Heart left ventricle (tissue), 13 donors: ENCODE results near the gene COPS7B.

Experiments used
- POLR2A ChIP-seq, 2 donors: fragments of 450-650 bp; IDR thresholded peaks; one replicate each; pipeline ENCODE4 v1.6.1; 2017; ENCODE audit warnings: antibody characterized with exemption in 2 of 2, mild to moderate bottlenecking in 2 of 2, moderate library complexity in 2 of 2
- TF ChIP-seq, protein P1 (sequence below), 12 donors: fragments of 200-600 bp; sonication (generic) in 4 of 12; IDR thresholded peaks; one replicate each; pipeline versions ENCODE4 v1.5.0 to v1.8.0; 2018 to 2022; ENCODE audit warnings: antibody characterized with exemption in 12 of 12, mild to moderate bottlenecking in 5 of 12
- donor health status: ischemic (EF 13 %, LVEDD 7.1; RV severe dilation, severe dysfunction).
- donor health status: DM: no; HTN: yes; CAD: no.
- donor health status: DM: no; HTN: no; CAD: no.
- donor health status: ischemic (EF 25% LVEDD 6.9; RV normal size, moderate dysfunction).
- donor health status: ischemic (EF 25% LVEDD 5.7; RV mildly dilated, moderate dysfunction).
- donor health status: ischemic (EF 35%, LVEDD 5.7; RV mildly dilated, moderate dysfunction).
- donor health status: nonischemic (EF 11% LVEDD 7.7; RV severe dilation, severe dysfunction).
- donor health status: DM: yes; HTN: yes; CAD: no.
- donor health status: PGD.
- donor health status: ischemic (EF 29% LVEDD 5.4; RV normal size, mild dysfunction).
- donor health status: nonischemic (EF 23%, LVEDD 6.1; RV moderate dilation, normal function).

DNA sequence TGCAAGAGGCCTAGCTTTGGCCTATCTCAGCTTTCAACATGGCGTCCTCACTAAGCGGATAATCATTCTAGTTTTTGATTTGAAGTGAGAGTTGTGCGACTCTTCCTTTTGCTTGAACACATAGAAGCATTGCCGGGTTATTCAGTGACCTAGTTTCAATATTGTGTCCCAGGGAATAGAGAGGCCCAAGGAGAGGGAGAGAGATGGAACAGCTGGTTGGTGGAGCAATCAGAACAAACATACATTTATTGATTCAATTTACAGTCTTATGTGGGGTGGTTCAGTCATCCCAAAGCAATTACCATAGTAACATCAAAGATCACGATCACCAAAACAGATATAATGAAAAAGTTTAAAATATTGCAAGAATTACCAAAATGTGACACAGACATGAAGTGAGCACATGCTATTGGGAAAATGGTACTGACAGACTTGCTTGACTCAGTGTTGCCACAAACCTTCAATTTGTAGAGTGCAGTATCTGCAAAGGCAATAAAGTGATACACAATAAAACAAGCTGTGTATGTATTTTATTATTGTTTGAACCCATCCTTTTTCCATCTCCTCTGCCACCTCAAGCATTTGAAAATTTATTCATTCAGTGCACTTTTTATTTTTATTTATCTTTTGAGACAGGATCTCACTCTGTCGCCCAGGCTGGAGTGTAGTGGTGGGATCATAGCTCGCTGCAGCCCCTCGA, 30.2 kb downstream of the COPS7B start:
- TF ChIP-seq, protein P1, sequence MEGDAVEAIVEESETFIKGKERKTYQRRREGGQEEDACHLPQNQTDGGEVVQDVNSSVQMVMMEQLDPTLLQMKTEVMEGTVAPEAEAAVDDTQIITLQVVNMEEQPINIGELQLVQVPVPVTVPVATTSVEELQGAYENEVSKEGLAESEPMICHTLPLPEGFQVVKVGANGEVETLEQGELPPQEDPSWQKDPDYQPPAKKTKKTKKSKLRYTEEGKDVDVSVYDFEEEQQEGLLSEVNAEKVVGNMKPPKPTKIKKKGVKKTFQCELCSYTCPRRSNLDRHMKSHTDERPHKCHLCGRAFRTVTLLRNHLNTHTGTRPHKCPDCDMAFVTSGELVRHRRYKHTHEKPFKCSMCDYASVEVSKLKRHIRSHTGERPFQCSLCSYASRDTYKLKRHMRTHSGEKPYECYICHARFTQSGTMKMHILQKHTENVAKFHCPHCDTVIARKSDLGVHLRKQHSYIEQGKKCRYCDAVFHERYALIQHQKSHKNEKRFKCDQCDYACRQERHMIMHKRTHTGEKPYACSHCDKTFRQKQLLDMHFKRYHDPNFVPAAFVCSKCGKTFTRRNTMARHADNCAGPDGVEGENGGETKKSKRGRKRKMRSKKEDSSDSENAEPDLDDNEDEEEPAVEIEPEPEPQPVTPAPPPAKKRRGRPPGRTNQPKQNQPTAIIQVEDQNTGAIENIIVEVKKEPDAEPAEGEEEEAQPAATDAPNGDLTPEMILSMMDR (IDR thresholded peaks at IDR 0.05) = no peak
- no peak for TF ChIP-seq POLR2A (IDR thresholded peaks at IDR 0.05)
